ENCODE results near the gene SAFB. TPM values are rescaled to one million over a fixed set of nuclear protein-coding genes. Genes with fewer than 3 reads are reported as not detected.

The SAFB gene
- total and polyA plus RNA-seq, 2 of the 13 experiments (the other 11 are each of a cell fraction or from before 2014, with no cell fraction given), result 21.0 to 28.4 TPM

DNA sequence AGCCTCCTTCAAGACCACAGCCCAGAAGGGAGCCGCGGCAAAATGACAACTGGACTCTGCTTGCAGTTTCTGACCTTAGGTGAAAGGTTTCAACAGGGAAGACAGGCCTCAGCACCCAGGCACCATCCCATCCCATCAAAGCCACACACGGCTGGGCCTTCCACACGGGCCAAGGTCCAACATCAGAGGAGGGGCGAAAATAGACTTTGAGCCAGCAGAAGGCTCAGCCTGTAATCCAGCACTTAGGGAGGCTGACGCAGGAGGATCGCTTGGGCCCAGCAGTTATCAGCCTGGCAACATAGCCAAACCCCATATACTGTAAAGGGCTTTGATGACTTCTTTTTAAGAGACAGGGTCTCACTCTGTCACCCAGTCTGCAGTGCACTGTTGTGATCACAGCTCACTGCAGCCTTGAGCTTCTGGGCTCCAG is 28.3 kb upstream of the SAFB start (continued):
- TF ChIP-seq, protein P1, sequence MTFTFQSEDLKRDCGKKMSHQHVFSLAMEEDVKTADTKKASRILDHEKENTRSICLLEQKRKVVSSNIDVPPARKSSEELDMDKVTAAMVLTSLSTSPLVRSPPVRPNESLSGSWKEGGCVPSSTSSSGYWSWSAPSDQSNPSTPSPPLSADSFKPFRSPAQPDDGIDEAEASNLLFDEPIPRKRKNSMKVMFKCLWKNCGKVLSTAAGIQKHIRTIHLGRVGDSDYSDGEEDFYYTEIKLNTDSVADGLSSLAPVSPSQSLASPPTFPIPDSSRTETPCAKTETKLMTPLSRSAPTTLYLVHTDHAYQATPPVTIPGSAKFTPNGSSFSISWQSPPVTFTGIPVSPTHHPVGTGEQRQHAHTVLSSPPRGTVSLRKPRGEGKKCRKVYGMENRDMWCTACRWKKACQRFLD (CRISPR knock-in tag; IDR thresholded peaks at IDR 0.05; ENCODE audit: borderline replicate concordance), result no peak
- TF ChIP-seq SNAI1 (CRISPR knock-in tag; IDR thresholded peaks at IDR 0.05; ENCODE audit: borderline replicate concordance), result no peak
- no peak for TF ChIP-seq ZNF274 (CRISPR knock-in tag; IDR thresholded peaks at IDR 0.05)
- TF ChIP-seq, protein P2, sequence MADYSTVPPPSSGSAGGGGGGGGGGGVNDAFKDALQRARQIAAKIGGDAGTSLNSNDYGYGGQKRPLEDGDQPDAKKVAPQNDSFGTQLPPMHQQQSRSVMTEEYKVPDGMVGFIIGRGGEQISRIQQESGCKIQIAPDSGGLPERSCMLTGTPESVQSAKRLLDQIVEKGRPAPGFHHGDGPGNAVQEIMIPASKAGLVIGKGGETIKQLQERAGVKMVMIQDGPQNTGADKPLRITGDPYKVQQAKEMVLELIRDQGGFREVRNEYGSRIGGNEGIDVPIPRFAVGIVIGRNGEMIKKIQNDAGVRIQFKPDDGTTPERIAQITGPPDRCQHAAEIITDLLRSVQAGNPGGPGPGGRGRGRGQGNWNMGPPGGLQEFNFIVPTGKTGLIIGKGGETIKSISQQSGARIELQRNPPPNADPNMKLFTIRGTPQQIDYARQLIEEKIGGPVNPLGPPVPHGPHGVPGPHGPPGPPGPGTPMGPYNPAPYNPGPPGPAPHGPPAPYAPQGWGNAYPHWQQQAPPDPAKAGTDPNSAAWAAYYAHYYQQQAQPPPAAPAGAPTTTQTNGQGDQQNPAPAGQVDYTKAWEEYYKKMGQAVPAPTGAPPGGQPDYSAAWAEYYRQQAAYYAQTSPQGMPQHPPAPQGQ (CRISPR knock-in tag; IDR thresholded peaks at IDR 0.05; ENCODE audit: borderline replicate concordance), result no peak
- no peak for TF ChIP-seq SP1 (IDR thresholded peaks at IDR 0.05)
- no peak for TF ChIP-seq SP1 (CRISPR knock-in tag; IDR thresholded peaks at IDR 0.05)
- TF ChIP-seq, protein P3, sequence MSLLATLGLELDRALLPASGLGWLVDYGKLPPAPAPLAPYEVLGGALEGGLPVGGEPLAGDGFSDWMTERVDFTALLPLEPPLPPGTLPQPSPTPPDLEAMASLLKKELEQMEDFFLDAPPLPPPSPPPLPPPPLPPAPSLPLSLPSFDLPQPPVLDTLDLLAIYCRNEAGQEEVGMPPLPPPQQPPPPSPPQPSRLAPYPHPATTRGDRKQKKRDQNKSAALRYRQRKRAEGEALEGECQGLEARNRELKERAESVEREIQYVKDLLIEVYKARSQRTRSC (CRISPR knock-in tag; IDR thresholded peaks at IDR 0.05; ENCODE audit: low read depth), result no peak
- peak; percentile 83 for TF ChIP-seq ZMYM2 (CRISPR knock-in tag; IDR thresholded peaks at IDR 0.05)
- TF ChIP-seq SYNCRIP (IDR thresholded peaks at IDR 0.05; ENCODE audit: insufficient read depth, low read depth, low read length), result no peak
- TF ChIP-seq, protein P4, sequence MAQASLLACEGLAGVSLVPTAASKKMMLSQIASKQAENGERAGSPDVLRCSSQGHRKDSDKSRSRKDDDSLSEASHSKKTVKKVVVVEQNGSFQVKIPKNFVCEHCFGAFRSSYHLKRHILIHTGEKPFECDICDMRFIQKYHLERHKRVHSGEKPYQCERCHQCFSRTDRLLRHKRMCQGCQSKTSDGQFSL (CRISPR knock-in tag; IDR thresholded peaks at IDR 0.05), result no peak
- TF ChIP-seq, protein P5, sequence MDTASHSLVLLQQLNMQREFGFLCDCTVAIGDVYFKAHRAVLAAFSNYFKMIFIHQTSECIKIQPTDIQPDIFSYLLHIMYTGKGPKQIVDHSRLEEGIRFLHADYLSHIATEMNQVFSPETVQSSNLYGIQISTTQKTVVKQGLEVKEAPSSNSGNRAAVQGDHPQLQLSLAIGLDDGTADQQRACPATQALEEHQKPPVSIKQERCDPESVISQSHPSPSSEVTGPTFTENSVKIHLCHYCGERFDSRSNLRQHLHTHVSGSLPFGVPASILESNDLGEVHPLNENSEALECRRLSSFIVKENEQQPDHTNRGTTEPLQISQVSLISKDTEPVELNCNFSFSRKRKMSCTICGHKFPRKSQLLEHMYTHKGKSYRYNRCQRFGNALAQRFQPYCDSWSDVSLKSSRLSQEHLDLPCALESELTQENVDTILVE (CRISPR knock-in tag; IDR thresholded peaks at IDR 0.05), result no peak
- TF ChIP-seq PPARG (CRISPR knock-in tag; conservative IDR thresholded peaks at IDR 0.05), result peak; percentile 53
- TF ChIP-seq ZNF598 (CRISPR knock-in tag; IDR thresholded peaks at IDR 0.05; ENCODE audit: borderline replicate concordance), result 0 out of 2 replicates have a peak, but pooled peaks have one; percentile 41
- no peak for TF ChIP-seq ZNF143 (CRISPR knock-in tag; IDR thresholded peaks at IDR 0.05)
- TF ChIP-seq, protein P6, sequence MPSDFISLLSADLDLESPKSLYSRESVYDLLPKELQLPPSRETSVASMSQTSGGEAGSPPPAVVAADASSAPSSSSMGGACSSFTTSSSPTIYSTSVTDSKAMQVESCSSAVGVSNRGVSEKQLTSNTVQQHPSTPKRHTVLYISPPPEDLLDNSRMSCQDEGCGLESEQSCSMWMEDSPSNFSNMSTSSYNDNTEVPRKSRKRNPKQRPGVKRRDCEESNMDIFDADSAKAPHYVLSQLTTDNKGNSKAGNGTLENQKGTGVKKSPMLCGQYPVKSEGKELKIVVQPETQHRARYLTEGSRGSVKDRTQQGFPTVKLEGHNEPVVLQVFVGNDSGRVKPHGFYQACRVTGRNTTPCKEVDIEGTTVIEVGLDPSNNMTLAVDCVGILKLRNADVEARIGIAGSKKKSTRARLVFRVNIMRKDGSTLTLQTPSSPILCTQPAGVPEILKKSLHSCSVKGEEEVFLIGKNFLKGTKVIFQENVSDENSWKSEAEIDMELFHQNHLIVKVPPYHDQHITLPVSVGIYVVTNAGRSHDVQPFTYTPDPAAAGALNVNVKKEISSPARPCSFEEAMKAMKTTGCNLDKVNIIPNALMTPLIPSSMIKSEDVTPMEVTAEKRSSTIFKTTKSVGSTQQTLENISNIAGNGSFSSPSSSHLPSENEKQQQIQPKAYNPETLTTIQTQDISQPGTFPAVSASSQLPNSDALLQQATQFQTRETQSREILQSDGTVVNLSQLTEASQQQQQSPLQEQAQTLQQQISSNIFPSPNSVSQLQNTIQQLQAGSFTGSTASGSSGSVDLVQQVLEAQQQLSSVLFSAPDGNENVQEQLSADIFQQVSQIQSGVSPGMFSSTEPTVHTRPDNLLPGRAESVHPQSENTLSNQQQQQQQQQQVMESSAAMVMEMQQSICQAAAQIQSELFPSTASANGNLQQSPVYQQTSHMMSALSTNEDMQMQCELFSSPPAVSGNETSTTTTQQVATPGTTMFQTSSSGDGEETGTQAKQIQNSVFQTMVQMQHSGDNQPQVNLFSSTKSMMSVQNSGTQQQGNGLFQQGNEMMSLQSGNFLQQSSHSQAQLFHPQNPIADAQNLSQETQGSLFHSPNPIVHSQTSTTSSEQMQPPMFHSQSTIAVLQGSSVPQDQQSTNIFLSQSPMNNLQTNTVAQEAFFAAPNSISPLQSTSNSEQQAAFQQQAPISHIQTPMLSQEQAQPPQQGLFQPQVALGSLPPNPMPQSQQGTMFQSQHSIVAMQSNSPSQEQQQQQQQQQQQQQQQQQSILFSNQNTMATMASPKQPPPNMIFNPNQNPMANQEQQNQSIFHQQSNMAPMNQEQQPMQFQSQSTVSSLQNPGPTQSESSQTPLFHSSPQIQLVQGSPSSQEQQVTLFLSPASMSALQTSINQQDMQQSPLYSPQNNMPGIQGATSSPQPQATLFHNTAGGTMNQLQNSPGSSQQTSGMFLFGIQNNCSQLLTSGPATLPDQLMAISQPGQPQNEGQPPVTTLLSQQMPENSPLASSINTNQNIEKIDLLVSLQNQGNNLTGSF (CRISPR knock-in tag; IDR thresholded peaks at IDR 0.05), result no peak
- no peak for TF ChIP-seq GLI4 (CRISPR knock-in tag; IDR thresholded peaks at IDR 0.05; ENCODE audit: borderline replicate concordance)
- TF ChIP-seq GABPA (IDR thresholded peaks at IDR 0.05; ENCODE audit: low read depth, low read length), result no peak
- TF ChIP-seq GABPA (CRISPR knock-in tag; IDR thresholded peaks at IDR 0.05; ENCODE audit: low read depth), result peak; percentile 37; the same call in 1 of the 2 replicates
- no peak for TF ChIP-seq HNRNPK (IDR thresholded peaks at IDR 0.05; ENCODE audit: low read depth, low read length, poor library complexity, severe bottlenecking)
- no peak for TF ChIP-seq ETV6 (CRISPR knock-in tag; conservative IDR thresholded peaks at IDR 0.05)
